Sigmoid colon (tissue), 3 donors: ENCODE results near the gene ST6GALNAC2.
"Not testable (repeated sequence)": the region's sequence is repeated elsewhere in the genome, so short reads cannot be mapped to it uniquely, and the experiment has no call there.

Source experiments
- POLR2A ChIP-seq, 2 donors: fragments of 450-650 bp; IDR thresholded peaks; one replicate each; pipeline ENCODE4 v1.6.1; 2016; ENCODE audit warnings: antibody characterized with exemption in 2 of 2, mild to moderate bottlenecking in 2 of 2, moderate library complexity in 2 of 2
- TF ChIP-seq, protein P1 (sequence below), 4 experiments: fragments of 450-650 bp in 3 of 4; fragments of 200-600 bp in 1 of 4; IDR thresholded peaks; one replicate each; pipeline ENCODE4 v1.5.1; 2016 to 2019; ENCODE audit warnings: antibody characterized with exemption in 4 of 4, mild to moderate bottlenecking in 3 of 4, moderate library complexity in 2 of 4

DNA sequence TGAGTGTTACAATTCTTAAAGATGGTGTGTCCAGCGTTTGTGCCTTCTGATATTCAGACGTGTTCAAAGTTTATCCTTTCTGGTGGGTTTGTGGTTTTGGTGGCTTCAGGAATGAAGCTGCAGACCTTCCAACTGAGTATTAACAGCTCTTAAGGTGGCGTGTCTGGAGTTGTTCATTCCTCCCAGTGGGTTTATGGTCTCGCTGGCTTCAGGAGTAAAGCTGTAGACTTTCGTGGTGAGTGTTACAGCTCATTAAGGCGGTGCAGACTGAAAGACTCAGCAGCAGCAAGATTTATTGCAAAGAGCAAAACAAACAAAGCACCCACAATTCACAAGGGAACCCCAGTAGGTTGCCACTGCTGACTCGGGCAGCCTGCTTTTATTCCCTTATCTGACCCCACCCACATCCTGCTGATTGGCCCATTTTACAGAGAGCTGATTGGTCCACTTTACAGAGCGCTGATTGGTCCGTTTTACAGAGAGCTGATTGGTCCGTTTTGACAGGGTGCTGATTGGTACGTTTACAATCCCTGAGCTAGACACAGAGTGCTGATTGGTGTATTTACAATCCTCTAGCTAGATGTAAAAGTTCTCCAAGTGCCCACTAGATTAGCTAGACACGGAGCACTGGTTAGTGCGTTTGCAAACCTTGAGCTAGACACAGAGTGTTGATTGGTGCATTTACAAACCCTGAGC is 28.6 kb upstream of the ST6GALNAC2 start:
- TF ChIP-seq, protein P1, sequence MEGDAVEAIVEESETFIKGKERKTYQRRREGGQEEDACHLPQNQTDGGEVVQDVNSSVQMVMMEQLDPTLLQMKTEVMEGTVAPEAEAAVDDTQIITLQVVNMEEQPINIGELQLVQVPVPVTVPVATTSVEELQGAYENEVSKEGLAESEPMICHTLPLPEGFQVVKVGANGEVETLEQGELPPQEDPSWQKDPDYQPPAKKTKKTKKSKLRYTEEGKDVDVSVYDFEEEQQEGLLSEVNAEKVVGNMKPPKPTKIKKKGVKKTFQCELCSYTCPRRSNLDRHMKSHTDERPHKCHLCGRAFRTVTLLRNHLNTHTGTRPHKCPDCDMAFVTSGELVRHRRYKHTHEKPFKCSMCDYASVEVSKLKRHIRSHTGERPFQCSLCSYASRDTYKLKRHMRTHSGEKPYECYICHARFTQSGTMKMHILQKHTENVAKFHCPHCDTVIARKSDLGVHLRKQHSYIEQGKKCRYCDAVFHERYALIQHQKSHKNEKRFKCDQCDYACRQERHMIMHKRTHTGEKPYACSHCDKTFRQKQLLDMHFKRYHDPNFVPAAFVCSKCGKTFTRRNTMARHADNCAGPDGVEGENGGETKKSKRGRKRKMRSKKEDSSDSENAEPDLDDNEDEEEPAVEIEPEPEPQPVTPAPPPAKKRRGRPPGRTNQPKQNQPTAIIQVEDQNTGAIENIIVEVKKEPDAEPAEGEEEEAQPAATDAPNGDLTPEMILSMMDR (IDR thresholded peaks at IDR 0.05): not testable (repeated sequence)
- not testable (repeated sequence) for TF ChIP-seq POLR2A (IDR thresholded peaks at IDR 0.05)
